Measurements from ENCODE around the gene TRAF3IP3.

The TRAF3IP3 gene

DNA sequence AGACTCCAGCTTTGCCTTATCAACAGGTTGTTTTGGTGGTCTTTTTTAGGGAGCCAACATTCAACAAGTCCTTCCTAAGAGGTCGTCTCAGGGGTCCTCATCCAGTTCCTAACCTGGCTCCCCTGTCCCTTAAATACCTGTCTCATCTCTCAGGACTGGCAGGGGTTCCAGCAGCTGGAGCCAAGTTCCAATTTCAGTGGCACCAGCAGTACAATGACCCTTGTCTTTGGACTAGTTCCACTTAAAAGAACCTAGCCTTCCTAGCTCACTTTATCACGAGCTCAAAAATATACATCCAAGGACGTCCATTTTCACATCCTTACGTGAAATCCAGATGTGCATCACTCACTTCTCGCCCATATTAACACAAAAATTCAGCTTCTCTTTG lies 18.7 kb upstream of the TRAF3IP3 start:
- no peak for DNase-seq

DNA sequence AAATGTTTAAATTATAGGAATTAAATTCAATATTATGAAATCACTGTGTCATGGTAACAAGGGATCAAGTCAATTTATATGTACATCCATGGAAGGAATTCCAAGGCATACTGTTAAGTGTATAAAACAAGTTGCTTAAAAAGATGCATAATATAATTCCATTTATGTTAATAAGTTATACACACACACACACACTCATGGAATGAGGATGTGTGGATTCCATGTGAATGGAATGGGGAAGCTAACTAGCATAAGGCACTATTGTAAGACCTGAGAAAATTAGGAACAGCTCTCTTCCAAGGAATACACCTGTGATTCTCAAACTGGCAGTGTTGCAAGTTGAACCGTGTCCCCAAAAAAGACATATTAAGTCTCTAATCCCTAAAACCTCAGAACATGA lies 17.6 kb upstream of the TRAF3IP3 start:
- DNase-seq, result no peak

DNA sequence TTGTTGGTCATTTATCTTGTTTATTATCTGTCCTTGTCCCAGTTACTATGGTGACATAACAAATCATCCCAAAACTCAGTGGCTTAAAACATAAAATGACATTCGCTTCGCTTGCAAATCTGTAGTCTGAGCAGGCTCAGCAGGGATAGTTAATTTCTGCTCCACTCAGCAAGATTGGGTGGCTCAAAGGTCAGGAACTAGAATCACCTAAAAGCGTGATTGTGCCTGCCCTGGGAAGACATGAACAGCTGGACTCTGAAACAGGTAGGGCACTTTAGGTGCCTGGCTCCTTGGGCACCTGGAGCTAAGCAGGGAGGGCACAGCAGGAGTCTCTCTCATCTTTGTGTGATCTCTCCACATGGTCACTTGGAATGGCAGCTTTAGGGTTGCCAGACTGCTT lies 14.7 kb upstream of the TRAF3IP3 start:
- no peak for DNase-seq

- no peak for DNase-seq
Measured at GRCh38 chr1:209741889-209742288, 14.0 kb upstream of the TRAF3IP3 start.

- no peak for DNase-seq
Measured at GRCh38 chr1:209742409-209743144, 13.3 kb upstream of the TRAF3IP3 start.

DNA sequence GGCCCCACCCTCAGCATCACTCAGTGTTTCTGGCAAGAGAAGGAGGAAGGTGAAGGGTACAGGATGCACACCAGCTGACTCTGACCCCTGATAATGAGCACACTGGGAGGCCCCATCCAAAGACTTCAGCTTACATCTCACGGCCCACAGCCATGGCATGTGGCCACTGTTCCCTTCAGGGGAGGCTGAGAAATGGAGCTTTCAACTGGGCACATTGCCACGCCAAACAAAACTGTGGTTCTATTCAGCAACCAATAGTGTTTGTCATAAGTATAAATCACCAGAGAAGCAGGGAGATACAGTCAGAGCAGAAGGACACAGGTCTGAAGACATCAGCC lies 12.7 kb upstream of the TRAF3IP3 start:
- no peak for DNase-seq

DNA sequence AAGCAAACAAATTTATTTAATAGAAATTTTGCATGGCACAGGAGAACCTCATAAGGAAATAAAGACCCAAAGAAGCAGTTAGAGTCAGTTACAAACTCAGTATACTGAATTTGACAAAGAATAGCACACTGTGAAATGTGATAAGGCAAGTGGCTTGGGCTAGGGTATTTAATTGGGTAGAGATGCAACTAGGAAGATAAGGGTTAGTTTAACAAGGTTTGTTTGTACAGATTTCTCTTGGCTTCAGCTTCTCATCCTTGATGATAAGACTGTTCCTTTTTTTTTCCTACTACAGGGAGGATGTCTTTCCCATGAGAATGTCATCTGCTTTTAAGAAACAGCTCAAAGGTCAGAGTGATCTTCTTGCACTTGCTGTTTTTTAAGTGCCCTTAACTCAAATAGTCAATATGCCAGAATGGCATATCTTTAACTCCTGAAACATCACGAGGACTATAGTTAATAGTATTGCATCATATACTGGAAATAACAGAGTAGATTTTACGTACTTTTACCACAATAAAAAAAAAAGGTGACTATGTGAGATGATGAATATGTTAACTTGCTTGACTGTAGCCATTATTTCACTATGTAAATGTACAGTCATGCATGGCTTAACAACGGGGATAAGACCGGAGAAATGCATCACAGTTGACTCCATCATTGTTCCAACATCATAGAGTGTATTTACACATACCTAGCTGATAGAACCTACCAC lies 9.2 kb upstream of the TRAF3IP3 start:
- peak in 1 of 4 experiments; percentile 24 for DNase-seq

DNA sequence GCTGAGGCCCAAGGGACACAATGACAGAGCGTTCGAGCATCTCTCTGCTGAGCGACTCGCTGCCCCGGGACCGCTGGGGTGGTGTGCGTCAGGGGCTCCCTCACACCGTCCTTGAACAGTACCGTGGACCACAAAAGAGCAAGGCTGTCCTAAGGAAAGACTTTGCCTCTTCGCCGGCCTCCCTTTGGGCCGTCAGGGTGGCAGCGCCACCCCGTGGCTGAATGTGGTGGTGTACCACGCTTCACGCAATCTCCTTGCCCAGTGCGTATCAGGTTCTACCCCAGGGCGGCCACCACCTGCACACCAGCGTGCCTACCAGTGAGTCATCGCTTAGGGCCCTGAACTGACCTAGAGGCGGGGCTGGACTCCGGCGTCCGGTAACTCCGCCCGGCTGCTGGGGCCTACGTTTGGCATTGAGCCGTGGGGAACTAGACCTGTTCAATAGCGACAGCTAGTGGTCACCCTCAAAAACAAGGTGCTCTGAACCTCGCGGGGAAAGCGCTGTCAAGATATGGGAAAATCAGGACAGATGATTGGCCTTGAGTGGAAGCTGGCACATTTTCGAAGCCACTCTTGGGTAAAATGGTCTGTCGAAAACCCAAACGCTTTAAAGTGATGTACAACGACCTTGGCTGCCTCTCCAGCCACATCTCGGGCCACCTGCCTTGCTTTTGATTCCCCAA lies 8.1 kb upstream of the TRAF3IP3 start:
- peak; percentile 88 to 91 (median 88) for DNase-seq

DNA sequence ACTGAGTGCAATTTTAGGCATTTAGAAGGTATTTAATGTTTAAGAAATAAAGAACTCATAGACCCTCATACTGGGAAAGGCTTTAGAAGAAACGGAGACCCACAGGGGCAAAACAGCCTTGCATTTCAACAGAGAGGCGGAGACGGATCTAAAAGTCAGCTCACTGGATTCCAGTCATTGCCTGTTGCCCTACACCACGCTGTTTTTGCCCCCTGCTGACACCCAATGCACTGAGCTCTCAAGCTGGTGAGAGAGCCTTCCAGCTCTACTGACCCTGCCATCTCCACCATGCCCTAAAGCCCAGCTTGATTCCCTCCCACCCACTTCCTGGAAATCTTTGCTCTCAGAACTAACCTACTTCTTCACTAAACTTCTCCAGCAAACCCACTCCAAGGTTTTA lies 7.2 kb upstream of the TRAF3IP3 start:
- DNase-seq, result peak in 1 of 4 experiments; percentile 38

GRCh38 chr1:209749205-209749604 lies 6.6 kb upstream of the TRAF3IP3 start:
- DNase-seq, result no peak

DNA sequence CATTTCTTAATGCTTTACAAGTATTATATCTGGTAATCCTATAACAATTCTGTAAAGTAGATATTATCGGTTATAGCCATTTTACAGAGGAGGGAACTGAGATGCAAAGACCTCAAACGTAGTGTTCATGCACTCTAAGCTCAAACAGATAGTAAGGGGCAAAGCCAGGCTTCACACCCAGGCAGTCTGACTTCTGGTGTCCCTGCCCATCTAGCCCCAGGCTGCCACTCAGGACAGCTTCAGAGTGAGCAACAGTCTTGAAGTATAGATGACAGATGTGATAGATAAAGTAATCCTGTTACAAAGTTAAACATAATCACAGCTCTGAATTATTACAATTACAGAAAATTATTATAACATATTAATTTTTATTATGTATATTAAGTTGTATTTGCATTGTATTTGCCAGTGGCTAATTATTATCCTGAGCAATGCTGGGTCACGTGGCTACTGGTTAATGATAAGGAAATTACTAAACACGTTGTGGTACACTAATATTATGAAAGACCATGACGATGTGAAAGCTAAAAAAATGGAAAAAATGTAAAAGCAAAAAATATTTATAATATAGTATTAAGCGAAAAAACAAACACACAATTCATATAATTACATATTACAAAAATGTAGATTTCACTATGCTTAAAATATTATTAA lies 6.1 kb upstream of the TRAF3IP3 start:
- no peak for DNase-seq

GRCh38 chr1:209751627-209752231 lies 4.1 kb upstream of the TRAF3IP3 start:
- DNase-seq, result peak in 1 of 4 experiments; percentile 18

DNA sequence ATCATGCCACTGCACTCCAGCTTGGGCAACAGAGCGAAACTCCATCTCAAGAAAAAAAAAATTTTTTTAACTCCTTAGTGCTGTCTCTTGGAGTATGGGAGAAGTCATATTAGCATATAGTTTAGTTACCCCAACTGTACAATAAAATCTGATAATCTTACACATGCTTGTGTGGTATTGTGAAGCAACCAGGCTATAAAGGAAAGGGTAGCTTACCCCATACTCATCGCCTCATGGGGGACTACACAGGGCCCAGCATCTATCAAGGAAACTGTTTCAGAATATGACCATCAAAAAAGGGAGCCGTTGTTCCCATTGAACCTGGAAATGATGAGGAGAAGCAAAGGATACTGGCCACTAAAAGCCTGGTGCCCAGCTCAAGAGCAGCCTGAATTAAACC lies 3.0 kb upstream of the TRAF3IP3 start:
- DNase-seq, result no peak

DNA sequence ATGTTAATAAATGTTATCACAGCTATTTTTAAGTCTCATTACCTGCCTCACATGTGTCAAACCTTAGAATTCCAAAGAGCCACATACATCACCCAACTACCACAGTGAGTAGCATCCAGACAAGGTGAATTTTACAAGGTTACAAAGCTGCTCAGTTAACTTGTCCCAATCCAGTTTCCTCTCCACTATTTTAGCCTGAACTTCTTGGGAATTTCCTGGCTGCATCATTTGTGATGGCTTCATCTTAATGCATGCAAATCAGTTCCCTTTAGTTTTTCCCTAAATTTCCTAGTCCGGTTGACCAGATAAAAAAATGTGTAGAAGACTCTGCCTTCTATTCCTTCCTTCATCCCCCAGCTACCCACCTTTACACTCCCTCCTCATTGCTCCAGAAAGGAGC lies 597 bp upstream of the TRAF3IP3 start:
- no peak for DNase-seq

DNA sequence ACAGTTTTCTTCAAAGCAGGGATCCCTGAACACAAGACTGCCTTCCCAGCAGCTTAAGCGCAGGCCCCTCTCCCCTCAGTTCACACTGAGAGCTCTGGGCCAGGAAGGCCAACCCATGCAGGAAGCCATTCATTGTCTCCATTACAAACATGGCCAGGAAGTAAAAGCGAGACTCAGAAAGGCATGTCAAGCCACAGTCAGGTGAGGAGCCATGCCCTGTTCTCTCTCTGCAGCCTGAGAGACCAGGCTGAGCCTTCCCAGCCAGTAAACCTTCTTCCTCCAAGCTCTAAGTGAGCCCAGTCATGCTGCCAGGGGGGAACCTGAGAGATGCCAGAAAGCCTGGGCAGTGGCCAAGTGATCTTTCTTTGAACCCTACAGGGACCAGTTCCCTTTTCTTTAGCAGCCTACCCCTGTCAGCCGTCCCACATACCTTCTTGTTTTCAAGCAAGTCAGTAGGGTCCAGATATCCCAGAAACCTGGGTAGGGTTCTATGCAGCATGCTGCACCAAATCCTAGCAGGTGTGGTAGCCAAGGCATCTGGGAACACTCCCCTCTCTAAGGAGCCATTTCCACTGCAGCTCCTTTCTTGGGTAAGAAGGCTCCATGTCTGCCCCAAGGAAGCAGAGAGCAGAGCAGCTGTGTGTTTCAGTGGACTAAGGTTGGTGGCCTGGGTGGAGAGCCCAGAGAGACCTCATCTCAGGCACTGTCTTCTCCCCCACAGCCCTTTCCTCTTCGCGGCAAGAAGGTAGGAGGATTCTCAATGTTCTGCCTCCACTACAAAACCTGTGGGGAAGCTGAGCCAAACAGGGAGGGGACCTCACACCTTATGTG lies 977 bp downstream of the TRAF3IP3 start:
- peak; percentile 66 to 81 (median 78) for DNase-seq

DNA sequence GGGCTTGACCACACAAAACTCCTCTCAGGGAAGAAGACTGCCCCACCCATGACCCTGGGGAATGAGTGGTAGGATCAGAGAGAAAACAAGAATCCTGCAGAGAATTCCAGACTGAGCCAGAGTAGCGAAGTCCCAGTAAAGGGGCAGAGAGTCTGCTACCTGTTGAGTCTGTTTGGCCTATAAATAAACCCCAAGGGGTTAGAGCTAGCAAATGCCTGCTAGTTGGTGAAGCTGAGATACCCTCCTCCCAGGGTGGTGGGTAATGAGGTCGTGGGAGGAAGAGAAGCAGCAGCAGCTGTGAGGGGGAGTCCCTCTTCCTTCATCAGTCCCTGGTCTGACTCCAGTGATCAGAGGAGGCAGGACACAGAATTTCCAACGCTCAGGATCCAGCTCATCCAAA lies 2.5 kb downstream of the TRAF3IP3 start:
- DNase-seq, result no peak

GRCh38 chr1:209759829-209760359 lies 4.0 kb downstream of the TRAF3IP3 start:
- no peak for DNase-seq

GRCh38 chr1:209761011-209761635 lies 5.3 kb downstream of the TRAF3IP3 start:
- peak; percentile 54 to 82 (median 78) for DNase-seq

- peak; percentile 74 to 91 (median 84) for DNase-seq
Measured at GRCh38 chr1:209766051-209766450, 10.2 kb downstream of the TRAF3IP3 start.

- no peak for DNase-seq
Measured at GRCh38 chr1:209767096-209767495, 11.2 kb downstream of the TRAF3IP3 start.

- DNase-seq, result peak; percentile 44 to 71 (median 63)
Measured at GRCh38 chr1:209767706-209768105, 11.9 kb downstream of the TRAF3IP3 start.

Measured in suppressor macrophage (primary cell).